CD14-positive monocyte (primary cell): ENCODE measurements around the gene CDH4. TPM values are rescaled to one million over a fixed set of nuclear protein-coding genes. Genes with fewer than 3 reads are reported as not detected.

Experiments
- DNase-seq, 3 donors: peaks; one replicate each; pipeline ENCODE4 v3.0.0-alpha.2; 2011 to 2022
- H2AFZ ChIP-seq: 2 replicates; pipeline ENCODE4 v1.6.0; 2012; ENCODE audit warnings: mild to moderate bottlenecking, low read depth, low read length, inconsistent platforms; ENCODE audit not compliant: insufficient read depth, poor library complexity, severe bottlenecking
- H3K27ac ChIP-seq, 2 donors: 1 replicate in 1 of 2; 2 replicates in 1 of 2; pipeline ENCODE4 v1.5.1; 2012 to 2013; ENCODE audit warnings: low read length in 2 of 2, control low read depth in 1 of 2, inconsistent platforms in 1 of 2, low read depth in 1 of 2, mild to moderate bottlenecking in 1 of 2
- H3K27me3 ChIP-seq, 2 donors: one replicate each; pipeline versions ENCODE4 v1.6.0 to v1.6.1; 2011 to 2013; ENCODE audit warnings: low read length in 2 of 2; ENCODE audit not compliant: control insufficient read depth in 2 of 2, insufficient read depth in 2 of 2
- H3K36me3 ChIP-seq, 2 donors: replicated peaks in 1 of 2; 1 replicate in 1 of 2; 2 replicates in 1 of 2; pipeline versions ENCODE4 v1.5.1 to v1.6.1; 2012 to 2013; ENCODE audit warnings: low read length in 2 of 2, control low read depth in 1 of 2, inconsistent platforms in 1 of 2, mild to moderate bottlenecking in 1 of 2; ENCODE audit not compliant: insufficient read depth in 2 of 2, control insufficient read depth in 1 of 2
- H3K4me1 ChIP-seq, 2 donors: 1 replicate in 1 of 2; 2 replicates in 1 of 2; pipeline versions ENCODE4 v1.5.1 to v1.6.1; 2012 to 2013; ENCODE audit warnings: low read length in 2 of 2, control low read depth in 1 of 2, inconsistent platforms in 1 of 2, mild to moderate bottlenecking in 1 of 2, moderate library complexity in 1 of 2; ENCODE audit not compliant: insufficient read depth in 2 of 2, control insufficient read depth in 1 of 2
- H3K4me2 ChIP-seq: replicated peaks from 2 replicates; pipeline ENCODE3; 2012; ENCODE audit warnings: low read length, moderate library complexity, mild to moderate bottlenecking; ENCODE audit not compliant: poor library complexity, severe bottlenecking; ENCODE audit errors: extremely low read depth
- H3K4me3 ChIP-seq, 3 experiments: fragments of 200-600 bp in 1 of 3; sonication (generic) in 1 of 3; replicated peaks in 1 of 3; 1 replicate in 2 of 3; 2 replicates in 1 of 3; pipeline ENCODE4 v1.5.1; 2011 to 2013; ENCODE audit warnings: low read length in 3 of 3, mild to moderate bottlenecking in 3 of 3, control low read depth in 2 of 3, low read depth in 2 of 3, inconsistent platforms in 1 of 3, moderate library complexity in 1 of 3
- H3K79me2 ChIP-seq: 2 replicates; pipeline ENCODE4 v1.6.0; 2012; ENCODE audit warnings: mild to moderate bottlenecking, control low read depth, inconsistent platforms, low read length, moderate library complexity; ENCODE audit not compliant: insufficient read depth
- H3K9ac ChIP-seq: 2 replicates; pipeline ENCODE4 v1.6.0; 2017; ENCODE audit warnings: low read length, mild to moderate bottlenecking; ENCODE audit not compliant: insufficient read depth, poor library complexity, severe bottlenecking
- H3K9me3 ChIP-seq, 2 donors: replicated peaks in 1 of 2; 1 replicate in 1 of 2; 2 replicates in 1 of 2; pipeline versions ENCODE4 v1.5.1 to v1.6.1; 2012 to 2013; ENCODE audit warnings: low read length in 2 of 2, control low read depth in 1 of 2; ENCODE audit not compliant: control insufficient read depth in 1 of 2, insufficient read depth in 1 of 2
- H4K20me1 ChIP-seq: 2 replicates; pipeline ENCODE4 v1.6.0; 2012; ENCODE audit warnings: mild to moderate bottlenecking, low read length, control low read depth, moderate library complexity; ENCODE audit not compliant: insufficient read depth
- H3K27ac Mint-ChIP-seq, 7 donors: one replicate each; pipeline ENCODE4 v1.8.0; 2020; ENCODE audit warnings: mild to moderate bottlenecking in 7 of 7, mixed read lengths in 7 of 7, moderate library complexity in 6 of 7, inconsistent platforms in 2 of 7
- H3K27me3 Mint-ChIP-seq, 3 donors: one replicate each; pipeline ENCODE4 v1.8.0; 2021 to 2022; ENCODE audit warnings: low read depth in 3 of 3, mild to moderate bottlenecking in 3 of 3, mixed read lengths in 3 of 3, moderate library complexity in 3 of 3, inconsistent platforms in 1 of 3
- H3K36me3 Mint-ChIP-seq, 2 donors: one replicate each; pipeline ENCODE4 v1.8.0; 2020; ENCODE audit warnings: mixed read lengths in 2 of 2, inconsistent platforms in 1 of 2, mild to moderate bottlenecking in 1 of 2
- H3K4me1 Mint-ChIP-seq: one replicate; pipeline ENCODE4 v1.8.0; 2020; ENCODE audit warnings: mild to moderate bottlenecking, mixed read lengths
- H3K4me3 Mint-ChIP-seq, 2 donors: one replicate each; pipeline ENCODE4 v1.8.0; 2020; ENCODE audit warnings: mild to moderate bottlenecking in 2 of 2, mixed read lengths in 2 of 2, moderate library complexity in 1 of 2
- H3K9me3 Mint-ChIP-seq, 7 donors: one replicate each; pipeline ENCODE4 v1.8.0; 2020 to 2022; ENCODE audit warnings: mixed read lengths in 7 of 7, mild to moderate bottlenecking in 6 of 7, moderate library complexity in 6 of 7, inconsistent platforms in 2 of 7
- CTCF ChIP-seq: fragments of 200-600 bp; IDR thresholded peaks from one replicate; pipeline ENCODE4 v1.8.0; 2022; ENCODE audit warnings: antibody characterized with exemption, mild to moderate bottlenecking
- WGBS: methylation state at CpG from one replicate; pipeline ENCODE4 v1.1.5; 2013; ENCODE audit warnings: missing lambda C conversion rate; ENCODE audit not compliant: insufficient coverage; 5-methylcytosine and 5-hydroxymethylcytosine counted together
- intact Hi-C, 2 donors: fragments of 100-400 bp; cut with micrococcal nuclease; formaldehyde crosslinking; loops; one replicate each; pipeline versions ENCODE4 v1.15.0 to v1.15.1; 2023
- polyA plus RNA-seq, 3 donors: library from polyadenylated mRNA; depleted of rRNA in 1 of 3; unstranded in 2 of 3; stranded (reverse) in 1 of 3; fragments of 300-500 nt in 2 of 3; fragments of >200 nt in 1 of 3; fragmentation: Illumina TruSeq in 2 of 3; gene quantifications; 1 replicate in 2 of 3; 2 replicates in 1 of 3; pipeline ENCODE4 v1.2.3, GENCODE V29; 2012 to 2021

CDH4 gene
- polyA plus RNA-seq, 3 donors, result not detected

- H4K20me1 ChIP-seq, result no peaks in the 10 kb centered on the region
- Mint-ChIP-seq H3K4me1 (no peaks in the 10 kb centered on the region), H3K4me3 (no peak overlapping the region), H3K27me3 (peaks cover 0 to 6% (median 6%) of the 10 kb centered on the region in 3 donors), H3K27ac (no peak overlapping the region), H3K36me3 (no peaks in the 10 kb centered on the region), H3K9me3 (peaks cover 0 to 64% (median 32%) of the 10 kb centered on the region in 7 donors)
- peaks cover 14 to 85% of the 10 kb centered on the region in 2 donors for H3K9me3 ChIP-seq
- no peak overlapping the region for H3K9ac ChIP-seq
- 100% methylated on average over 2 of the region's 8 CpGs for WGBS
- H3K4me2 ChIP-seq, result no peak overlapping the region
- intact Hi-C loops, result no loop called here
- H3K27me3 ChIP-seq, result no peaks in the 10 kb centered on the region
- no peak overlapping the region for H3K27ac ChIP-seq
- no peak overlapping the region for H2AFZ ChIP-seq
- no peaks in the 10 kb centered on the region for H3K36me3 ChIP-seq
- no peak overlapping the region for H3K4me3 ChIP-seq
- TF ChIP-seq CTCF, result no peak
- H3K4me1 ChIP-seq, result no peaks in the 10 kb centered on the region
- DNase-seq, result no peak
- no peaks in the 10 kb centered on the region for H3K79me2 ChIP-seq
Observed at GRCh38 chr20:61625246-61625645, 373.2 kb downstream of the CDH4 start.

GRCh38 chr20:61626412-61626811 lies 374.4 kb downstream of the CDH4 start:
- Histone ChIP-seq H3K4me2 (no peak overlapping the region), H3K9ac (no peak overlapping the region), H4K20me1 (no peaks in the 10 kb centered on the region), H3K27ac (no peak overlapping the region), H3K79me2 (no peaks in the 10 kb centered on the region), H3K36me3 (no peaks in the 10 kb centered on the region), H3K27me3 (no peaks in the 10 kb centered on the region), H3K4me3 (no peak overlapping the region), H2AFZ (no peak overlapping the region), H3K4me1 (no peaks in the 10 kb centered on the region), H3K9me3 (peaks cover 16 to 95% of the 10 kb centered on the region in 2 donors)
- no peak overlapping the region for H3K4me3 Mint-ChIP-seq
- H3K36me3 Mint-ChIP-seq, result no peaks in the 10 kb centered on the region
- H3K27me3 Mint-ChIP-seq, result peaks cover 0 to 8% (median 6%) of the 10 kb centered on the region in 3 donors
- no peaks in the 10 kb centered on the region for H3K4me1 Mint-ChIP-seq
- no peak for DNase-seq
- intact Hi-C loops, result no loop called here
- TF ChIP-seq CTCF, result no peak
- H3K27ac Mint-ChIP-seq, result no peak overlapping the region
- 80% methylated on average over 6 of the region's 12 CpGs for WGBS
- peaks cover 0 to 71% (median 35%) of the 10 kb centered on the region in 7 donors for H3K9me3 Mint-ChIP-seq
